GM19463 (cell line): ENCODE results near the gene RIPOR3.
"Not testable (repeated sequence)": the region's sequence is repeated elsewhere in the genome, so short reads cannot be mapped to it uniquely, and the experiment has no call there.

ENCODE experiments used
- ATAC-seq: cut with Tn5 transposase; IDR thresholded peaks from one replicate; pipeline ENCODE4 v1.9.1; 2021; ENCODE audit warnings: mild to moderate bottlenecking, moderate library complexity; ENCODE audit not compliant: unreplicated experiment

RIPOR3 gene

GRCh38 chr20:50578061-50578777, 113.1 kb downstream of the RIPOR3 start:
- no peak for ATAC-seq

- no peak for ATAC-seq
These were observed 113.9 kb downstream of the RIPOR3 start for GRCh38 chr20:50577175-50578018.

DNA sequence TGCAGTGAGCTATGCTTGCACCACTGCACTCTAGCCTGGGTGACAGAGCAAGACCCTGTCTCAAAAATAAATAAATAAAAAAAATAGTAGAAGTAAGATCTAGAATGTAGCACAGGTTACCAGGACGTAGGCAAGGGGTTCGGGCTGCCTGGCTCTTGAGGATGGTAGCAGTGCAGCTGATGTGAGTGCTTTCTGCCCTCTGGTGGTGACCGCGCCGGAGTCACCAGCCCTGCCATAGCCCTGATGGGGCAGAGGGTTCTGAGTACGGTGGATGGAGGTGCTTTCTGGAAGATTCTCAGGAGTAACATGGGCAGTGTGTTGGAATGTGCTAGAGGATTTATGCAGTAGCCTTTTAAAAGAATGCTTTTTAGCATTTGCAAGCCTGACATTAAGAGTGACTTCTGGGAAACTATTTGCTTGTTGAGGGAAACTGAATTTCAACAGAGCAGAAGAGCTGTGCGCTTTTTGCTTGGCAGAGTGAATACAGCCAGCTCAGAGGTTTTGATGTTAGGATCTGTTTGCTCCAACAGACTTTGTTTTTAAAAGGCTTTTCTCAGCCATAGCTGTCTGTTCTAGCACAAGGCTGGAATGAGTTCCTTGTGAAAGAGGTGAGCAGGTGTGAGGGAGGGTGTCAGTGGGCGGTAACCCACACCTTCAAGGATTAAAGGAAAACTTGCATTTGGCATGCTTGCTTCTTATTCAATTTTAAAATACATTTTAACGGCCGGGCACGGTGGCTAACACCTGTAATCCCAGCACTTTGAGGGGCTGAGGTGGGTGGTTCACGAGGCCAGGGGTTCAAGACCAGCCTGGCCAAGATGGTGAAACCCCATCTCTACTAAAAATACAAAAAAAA, 115.2 kb downstream of the RIPOR3 start:
- ATAC-seq = peak; percentile 51

- ATAC-seq = no peak
These were observed 116.8 kb downstream of the RIPOR3 start for GRCh38 chr20:50574586-50574985.

DNA sequence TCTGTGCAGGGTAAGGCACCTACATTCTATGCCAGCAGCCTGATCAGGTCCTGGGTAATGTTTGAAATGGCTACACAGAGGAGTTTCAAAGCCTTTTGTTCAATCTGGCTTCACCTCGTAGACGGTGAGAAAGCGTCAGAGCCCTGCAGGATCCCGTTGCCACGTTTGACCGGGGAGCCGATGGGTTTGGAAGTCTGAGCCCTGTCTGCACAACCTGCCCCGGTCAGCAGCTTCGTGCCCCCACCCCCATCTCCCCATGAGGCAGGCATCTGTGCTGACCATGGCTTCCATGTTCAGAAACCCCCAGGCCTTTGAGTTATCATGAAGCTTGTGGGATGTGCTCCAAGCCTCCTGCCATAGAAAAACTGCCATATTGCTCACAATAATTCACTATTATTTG, 117.2 kb downstream of the RIPOR3 start:
- ATAC-seq = no peak

DNA sequence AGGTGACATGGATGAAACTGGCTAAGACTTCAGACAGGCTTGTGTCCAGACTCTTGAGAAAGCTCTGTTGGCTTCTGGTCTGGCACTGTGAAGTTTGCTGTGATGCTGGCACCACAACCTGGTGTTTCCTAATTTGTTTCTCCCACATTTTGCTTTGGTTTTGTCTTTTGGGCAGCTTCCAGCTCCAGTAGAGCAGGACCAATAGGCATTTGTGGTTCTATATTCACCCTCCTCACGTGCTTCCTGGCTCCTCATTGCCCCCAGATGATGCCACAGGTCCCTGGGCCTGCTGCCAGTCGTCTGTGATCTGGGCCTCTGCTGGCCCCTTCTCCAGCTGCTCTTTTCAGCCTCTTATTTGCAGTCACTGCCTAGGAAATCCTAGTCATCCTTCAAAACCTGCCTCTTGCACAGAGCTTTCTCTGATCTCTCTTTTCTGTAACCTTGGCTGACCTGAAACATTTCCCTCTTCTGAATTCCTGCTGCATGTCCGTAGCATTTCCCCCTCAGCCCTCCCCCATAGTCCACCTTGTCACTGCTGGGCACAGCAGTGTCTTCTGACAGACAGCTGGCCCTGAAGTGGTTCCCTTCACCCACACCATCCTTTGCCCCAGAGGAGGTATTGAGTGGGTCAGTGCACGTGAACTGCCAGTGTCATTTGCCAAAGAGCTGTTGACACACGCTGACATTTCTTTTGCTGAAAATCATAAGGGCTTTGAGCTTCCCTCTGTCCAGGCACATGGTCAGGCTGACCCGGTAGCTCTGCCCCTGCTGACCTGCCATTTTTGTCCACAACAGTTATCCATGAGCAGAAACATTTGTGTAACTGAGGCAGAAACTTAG, 118.2 kb downstream of the RIPOR3 start:
- no peak for ATAC-seq

DNA sequence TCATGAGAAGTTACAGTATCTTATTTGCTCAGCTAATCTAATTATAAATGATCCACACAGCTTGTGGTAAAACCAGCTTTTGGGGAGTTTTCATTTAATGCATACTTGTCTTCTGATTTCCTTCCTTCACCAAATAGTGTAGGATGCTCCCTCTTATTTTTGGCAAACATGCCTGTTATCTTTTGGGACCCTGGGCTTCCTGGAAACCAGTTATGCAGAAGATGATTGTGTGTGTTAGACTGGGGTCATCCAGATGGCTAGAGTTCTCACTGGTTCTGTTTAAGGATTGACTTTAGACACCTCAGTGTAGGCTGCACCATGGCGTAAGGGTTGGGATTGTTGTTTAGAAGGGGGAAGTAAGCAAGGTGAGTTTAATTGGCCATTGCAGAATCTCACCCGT, 119.9 kb downstream of the RIPOR3 start:
- ATAC-seq = no peak

GRCh38 chr20:50569864-50570836, 121.2 kb downstream of the RIPOR3 start:
- ATAC-seq = peak; percentile 80

DNA sequence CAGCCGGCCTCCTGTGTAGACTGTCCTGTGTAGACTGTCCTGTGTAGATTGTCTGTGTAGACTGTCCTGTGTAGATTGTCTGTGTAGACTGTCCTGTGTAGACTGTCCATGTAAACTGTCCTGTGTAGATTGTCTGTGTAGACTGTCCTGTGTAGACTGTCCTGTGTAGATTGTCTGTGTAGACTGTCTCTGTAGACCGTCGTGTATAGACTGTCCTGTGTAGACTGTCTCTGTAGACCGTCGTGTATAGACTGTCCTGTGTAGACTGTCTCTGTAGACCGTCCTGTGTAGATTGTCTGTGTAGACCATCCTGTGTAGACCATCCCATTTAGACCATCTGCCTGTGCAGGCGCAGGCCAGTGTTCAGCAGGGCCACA, 121.9 kb downstream of the RIPOR3 start:
- not testable (repeated sequence) for ATAC-seq

GRCh38 chr20:50568549-50568942, 122.8 kb downstream of the RIPOR3 start:
- ATAC-seq = no peak

DNA sequence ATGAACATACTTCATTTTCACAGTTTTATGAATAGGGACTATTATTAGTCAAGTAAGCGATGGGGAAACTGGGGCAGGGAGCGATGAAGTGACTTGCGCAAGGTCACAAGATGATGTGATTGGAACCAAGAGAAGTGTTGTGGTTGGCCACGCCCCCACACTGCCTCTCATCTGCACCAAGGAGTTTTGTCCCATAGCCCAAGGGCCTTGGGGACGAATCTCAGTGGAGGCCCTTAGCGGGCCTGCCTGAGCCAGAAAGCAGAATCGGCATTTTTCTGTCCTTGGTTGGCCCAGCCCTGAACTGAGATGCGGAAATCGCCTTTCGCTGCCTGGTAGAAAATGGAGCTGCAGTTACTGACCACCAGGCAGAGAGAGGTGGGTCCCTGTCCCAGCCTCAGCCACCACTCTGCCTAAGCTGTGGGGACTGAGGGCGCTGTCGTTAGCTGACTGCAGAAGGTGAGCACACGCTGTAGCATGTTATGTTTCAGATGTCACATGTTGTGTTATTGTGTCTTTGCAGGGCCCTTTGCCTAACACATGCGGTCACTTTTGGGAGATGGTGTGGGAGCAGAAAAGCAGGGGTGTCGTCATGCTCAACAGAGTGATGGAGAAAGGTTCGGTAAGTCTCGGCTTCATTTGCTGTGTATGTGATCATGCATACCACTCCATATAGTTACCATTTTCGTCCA, 123.3 kb downstream of the RIPOR3 start:
- ATAC-seq = no peak

DNA sequence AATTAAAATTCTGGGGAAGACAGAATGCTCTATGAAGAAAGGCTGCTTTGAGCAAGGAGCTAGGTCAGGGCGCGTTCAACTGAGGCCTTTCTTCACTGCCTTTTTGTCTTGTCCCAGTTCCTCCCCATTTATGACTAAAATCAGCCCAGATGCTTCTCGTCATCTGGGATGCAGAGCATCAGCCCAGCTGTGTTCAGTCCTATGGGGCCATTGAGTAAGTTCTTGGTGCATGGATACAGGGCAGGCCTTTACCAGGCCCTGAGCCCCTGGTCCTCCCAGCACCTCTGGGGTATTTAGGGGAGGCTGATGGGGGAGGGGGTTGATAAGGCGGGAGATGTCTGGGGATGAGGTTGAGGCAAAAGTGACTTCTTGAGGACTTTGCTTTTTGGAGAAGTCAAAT, 125.5 kb downstream of the RIPOR3 start:
- ATAC-seq = no peak

DNA sequence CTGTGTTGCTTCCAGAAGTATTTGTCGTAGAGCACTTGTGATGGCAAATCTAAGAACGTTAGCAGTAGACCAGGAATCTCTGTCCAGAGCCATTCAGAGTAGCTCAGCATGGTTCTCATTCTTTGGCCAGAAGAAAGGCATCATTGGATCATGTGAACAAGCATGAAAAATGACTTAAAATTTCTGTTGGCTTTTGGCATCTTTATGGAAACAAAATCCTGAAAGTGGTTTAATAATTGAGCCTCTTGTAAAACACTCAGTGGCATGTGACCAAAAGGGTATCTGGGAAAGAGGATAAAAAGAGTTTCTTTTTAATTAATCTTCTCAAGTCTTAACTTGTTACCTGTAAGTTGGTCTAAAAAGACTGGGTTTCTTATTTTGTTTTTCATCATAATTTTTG, 126.0 kb downstream of the RIPOR3 start:
- no peak for ATAC-seq

DNA sequence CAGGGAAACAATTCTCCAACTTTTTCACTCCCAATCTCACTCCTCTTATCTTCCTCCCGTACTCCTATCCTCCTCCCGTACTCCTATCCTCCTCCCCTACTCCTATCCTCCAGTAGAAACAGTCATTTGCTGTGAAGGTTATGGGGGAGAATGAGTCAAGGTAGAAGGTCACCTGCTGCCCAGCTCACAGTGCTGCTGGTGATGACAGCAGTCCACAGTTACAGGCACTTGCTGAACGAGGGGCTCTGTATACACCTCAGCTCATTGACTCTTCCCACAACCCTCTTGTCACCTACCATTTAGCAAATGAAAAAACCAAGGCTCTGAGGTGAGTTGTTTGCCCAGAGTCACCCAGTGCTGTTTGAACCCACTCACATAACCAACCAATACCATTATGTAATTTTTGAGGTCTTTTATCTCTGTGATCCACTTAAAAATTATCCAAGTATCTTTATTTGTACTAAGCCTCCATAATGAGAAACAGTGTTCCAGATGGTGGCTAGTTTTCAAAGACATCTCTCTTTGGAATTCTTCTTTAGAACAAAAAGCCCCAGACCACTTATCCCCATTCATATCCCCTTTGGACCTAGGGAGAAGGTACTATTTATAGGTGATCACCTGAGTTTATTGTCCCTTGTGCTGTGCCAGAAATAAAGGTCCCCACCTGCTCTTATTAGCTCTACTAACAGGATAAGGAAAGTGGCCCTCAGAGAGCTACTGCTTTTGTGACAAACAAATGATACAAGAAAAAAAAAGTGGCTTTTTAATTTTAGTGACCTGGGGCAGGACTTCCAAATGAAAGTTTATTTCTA, 128.0 kb downstream of the RIPOR3 start:
- no peak for ATAC-seq

GRCh38 chr20:50562262-50562701, 129.1 kb downstream of the RIPOR3 start:
- no peak for ATAC-seq

- peak; percentile 47 for ATAC-seq
These were observed 129.8 kb downstream of the RIPOR3 start for GRCh38 chr20:50561379-50562078.

DNA sequence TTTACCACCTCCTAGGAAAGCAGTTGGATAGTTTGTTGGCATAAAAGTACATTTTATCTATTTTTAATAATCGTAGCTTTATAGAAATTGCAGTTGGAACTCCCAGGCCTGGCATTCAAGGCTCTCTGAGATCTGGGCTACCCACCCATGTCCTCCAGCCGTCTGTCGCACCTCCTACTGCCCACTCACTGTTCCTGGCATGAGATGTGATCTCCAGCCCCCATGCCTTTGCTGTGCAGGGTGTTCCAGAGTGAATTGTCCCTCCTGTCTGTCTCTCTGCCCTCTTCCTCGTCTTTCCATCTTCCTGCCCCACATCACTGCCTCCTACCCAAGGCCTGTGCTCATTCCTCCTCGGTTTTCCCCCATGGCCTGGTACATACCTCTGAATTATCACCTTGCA, 130.5 kb downstream of the RIPOR3 start:
- ATAC-seq = no peak
